Erythroblast (primary cell): ENCODE results near the gene TEAD1.

Experiments used
- DNase-seq, 2 experiments: peaks; one replicate each; lab custom pipeline; 2025; lab: John Stamatoyannopoulos, UW
- GATA1 ChIP-seq: IDR thresholded peaks from 2 replicates; pipeline ENCODE4 v1.6.1; 2011; ENCODE audit warnings: low read depth, mild to moderate bottlenecking, control low read depth, low read length, moderate library complexity
- POLR2A ChIP-seq: IDR thresholded peaks from 2 replicates; pipeline ENCODE4 v1.6.1; 2011; ENCODE audit warnings: mild to moderate bottlenecking, low read length

The TEAD1 gene

GRCh38 chr11:12848413-12848812 is 174.2 kb downstream of the TEAD1 start:
- TF ChIP-seq GATA1: no peak
- no peak for TF ChIP-seq POLR2A
- DNase-seq: no peak

DNA sequence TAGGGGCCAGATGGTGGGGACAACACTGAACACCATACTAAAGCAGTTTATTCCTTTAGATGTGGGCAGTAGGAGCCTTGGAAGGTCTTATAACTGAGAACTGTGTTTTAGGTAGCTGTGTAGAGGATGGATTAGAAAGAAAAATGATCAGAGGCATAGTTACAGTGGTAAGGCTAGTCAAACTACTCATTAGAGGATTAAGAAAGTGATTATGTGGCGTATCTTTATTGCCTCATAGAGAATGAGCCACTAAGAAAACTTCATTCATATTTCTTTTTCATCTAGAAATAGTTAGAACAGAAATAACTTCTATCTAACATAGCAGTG is 179.1 kb downstream of the TEAD1 start:
- no peak for TF ChIP-seq GATA1
- TF ChIP-seq POLR2A: no peak
- DNase-seq: no peak

DNA sequence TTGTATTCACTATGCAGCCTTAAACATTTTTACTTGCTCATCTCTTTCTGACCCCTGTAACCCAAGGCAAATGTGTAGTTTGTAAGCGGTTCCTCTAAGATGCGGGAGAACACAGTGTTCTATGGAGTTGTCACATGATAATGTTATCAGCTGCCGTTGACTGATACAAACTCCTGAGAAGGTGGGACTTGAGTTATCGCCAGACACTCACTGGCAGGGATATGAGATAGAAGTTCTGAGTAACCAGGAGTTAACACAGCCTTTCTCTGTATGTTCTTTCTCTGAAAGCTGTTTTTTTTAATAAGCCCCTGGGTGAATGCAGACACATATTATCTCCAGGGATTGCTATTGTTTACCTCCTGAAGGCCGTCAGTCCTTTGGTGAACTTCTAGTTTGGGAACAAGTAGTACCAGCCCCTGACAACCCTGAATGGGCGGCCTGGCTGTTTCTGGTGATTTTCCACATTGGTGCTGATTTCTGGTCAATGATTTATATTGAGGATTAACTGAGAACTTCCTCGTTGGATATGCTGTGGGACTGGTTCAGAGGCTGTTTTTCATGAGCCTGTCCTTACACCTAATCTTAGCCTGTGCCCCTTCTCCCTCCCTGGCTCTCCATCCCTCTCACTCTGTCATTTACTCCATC is 179.6 kb downstream of the TEAD1 start:
- DNase-seq: peak; percentile 51 to 79
- TF ChIP-seq GATA1 (no peak), POLR2A (peak; percentile 77)

DNA sequence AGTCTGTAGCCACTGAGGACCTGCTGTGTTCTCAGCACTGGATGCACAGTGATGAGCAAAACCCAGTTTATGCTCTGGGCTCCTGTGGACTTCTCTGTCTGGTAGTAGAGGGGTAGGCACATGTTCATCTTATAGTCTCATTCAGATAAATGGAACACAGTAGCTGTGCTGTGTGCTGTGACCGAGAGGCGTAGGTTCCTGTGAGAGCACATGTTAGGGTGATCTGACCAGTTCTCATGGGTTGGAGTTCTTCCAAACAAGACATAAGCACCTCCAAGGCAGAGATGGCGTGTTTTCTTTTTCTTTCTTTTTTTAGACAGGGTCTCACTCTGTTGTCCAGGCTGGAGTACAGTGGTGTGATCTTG is 180.1 kb downstream of the TEAD1 start:
- TF ChIP-seq GATA1 (no peak), POLR2A (no peak)
- peak in 1 of 2 experiments; percentile 23 for DNase-seq

DNA sequence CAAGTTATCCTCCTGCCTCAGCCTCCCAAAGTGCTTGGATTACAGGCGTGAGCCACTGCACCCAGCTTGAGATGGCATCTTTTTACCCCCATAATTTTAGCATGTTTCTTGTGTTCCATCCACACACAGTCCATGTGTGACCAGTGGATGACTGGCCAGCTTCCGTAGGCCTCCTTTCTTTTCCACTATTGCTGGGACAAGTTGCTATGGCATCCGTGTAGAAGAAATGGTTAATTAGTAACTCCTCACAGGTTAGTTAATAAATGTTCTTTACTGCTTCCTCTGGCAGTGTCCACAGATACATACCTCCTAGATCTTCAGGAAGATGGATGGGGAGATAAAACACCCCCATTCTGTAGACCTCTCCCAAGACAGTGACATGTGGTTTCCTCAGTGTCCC is 180.6 kb downstream of the TEAD1 start:
- no peak for DNase-seq
- TF ChIP-seq POLR2A (no peak), GATA1 (no peak)

DNA sequence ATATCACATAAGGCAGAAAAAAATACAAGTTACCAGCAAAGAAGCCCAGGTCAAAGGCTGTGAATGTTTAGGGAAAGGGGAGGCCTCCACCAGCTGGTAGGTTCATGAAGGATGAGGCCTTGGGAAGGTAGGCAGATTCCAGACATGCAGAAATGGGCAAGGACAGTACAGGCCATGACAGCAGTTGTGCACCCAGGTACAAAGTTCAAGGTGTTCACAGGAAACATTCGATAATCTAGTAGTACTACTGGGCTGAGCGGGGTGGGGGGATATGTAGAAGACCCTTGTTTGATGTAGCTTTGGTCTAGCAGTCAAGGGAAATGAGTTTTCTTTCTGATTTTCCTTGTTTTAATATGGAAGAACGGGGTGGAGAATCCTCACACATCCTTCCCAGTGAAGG is 182.1 kb downstream of the TEAD1 start:
- no peak for TF ChIP-seq POLR2A
- no peak for TF ChIP-seq GATA1
- no peak for DNase-seq

DNA sequence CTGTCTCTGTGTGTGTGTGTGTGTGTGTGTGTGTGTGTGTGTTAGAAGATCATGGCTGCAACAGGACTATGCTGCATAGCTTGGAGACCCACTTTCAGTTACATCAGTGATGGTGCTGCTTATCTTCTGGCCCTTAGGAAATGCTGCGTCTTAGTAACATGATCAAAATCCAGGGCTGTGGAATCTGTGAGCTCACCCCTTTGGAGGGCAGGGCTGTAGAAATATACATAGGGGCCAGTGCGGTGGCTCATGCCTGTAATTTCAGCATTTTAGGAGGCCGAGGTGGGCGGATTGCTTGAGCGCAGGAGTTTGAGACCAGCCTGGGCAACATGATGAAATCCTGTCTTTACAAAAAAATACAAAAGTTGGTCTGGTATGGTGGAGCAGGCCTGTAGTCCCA is 183.4 kb downstream of the TEAD1 start:
- no peak for DNase-seq
- no peak for TF ChIP-seq POLR2A
- no peak for TF ChIP-seq GATA1

DNA sequence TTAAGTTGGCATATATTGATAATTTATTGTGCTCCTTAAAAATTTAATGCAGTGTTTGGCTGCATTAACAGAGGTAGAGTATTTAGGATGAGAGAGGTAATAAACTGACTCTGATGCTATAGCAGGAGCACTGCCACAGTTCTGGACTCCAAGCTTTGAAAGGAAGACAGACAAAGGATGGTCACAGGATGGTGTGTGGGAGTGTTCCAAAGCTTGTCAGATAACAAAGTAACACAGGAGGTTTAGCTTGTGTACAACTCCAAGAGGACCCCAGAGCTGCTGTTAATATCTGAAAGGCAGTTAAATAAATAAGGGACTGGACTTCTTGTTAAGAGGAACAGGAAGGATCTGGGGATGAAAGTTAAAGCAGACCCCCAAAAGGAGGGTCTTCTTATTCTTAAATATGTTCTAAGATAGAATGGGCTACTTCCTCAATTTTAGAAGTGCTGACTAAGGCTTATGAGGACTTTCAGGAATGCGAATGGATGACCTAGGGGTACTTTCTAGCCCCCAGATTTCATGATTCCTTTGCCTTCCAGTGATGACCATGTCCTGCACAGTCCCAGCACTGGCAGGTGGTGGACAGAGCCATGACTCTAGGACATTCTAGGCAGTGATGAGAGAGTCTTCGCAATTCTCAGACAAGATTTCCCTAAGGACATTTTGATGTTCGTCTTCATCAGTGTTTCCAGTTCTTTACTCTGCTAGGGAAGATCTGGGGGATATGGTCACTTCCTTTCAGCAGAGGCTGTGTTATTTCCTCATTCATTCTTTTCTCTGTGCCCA is 185.8 kb downstream of the TEAD1 start:
- TF ChIP-seq POLR2A (no peak), GATA1 (no peak)
- DNase-seq: no peak

- no peak for DNase-seq
- no peak for TF ChIP-seq POLR2A
- TF ChIP-seq GATA1: no peak
These were observed 186.6 kb downstream of the TEAD1 start for GRCh38 chr11:12860827-12861226.

- peak in 1 of 2 experiments; percentile 6 for DNase-seq
- no peak for TF ChIP-seq GATA1
These were observed 188.7 kb downstream of the TEAD1 start for GRCh38 chr11:12862696-12863469.

DNA sequence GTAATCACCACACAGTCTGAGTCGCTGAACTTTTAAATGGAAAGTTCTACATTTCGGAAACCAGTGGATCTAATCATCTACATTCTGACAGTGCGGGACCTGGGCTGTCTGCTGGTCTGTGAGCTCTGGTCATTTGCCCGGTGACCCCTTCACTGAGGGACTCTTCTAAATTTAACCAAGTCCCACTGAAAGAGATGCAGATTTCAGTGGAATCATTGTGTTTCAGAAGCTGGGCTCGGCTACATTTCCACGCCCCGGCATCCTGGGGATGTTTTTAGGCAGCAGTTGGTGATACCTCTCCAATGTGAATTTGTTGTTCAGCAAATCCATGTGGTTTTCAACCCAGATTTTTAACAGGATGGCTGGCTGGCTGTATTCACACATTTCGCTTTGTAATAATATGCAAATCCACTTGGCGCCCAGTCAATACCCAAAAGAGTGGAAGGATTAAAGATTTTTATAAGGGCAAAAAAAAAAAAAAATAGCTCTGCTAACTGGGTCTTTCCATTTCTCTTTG is 189.4 kb downstream of the TEAD1 start:
- no peak for TF ChIP-seq POLR2A
- no peak for DNase-seq

DNA sequence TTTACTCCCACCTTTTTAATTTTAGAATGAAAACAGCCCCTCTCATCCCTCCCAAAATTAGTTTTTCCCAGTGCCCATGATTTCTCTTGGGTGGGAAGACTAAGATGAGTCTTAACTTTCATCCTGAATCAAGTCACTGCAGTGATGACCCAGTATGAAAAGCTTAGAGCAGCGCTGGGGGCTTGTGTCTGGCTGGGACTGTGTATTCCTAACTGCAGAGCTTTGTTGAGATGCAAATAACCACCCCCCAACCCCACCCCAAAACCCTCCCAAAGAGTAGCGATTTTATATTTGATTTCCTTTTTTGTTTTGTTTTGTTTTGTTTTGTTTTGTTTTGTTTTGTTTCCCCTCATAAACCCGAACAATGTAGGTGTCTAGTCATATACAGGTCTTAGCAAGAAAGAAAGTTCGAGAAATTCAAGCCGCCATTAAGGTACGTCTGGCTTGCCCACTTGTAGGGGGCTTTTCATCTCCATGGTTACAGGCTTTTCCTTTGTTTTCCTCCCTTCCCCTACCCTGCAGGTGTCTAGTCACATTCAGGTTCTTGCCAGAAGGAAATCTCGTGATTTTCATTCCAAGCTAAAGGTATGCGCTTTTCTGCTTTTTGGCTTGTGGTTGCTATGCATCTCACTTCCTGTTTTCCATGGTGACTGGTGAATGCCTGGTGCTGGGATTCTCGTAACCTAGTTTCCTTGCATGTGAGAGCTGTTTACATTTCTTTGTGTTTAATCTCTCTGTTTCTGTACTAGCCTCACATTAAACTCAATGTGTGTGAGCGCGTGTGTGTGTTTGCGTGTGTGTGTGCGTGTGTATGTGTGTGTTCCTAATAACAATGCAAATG is 190.3 kb downstream of the TEAD1 start:
- DNase-seq: no peak

DNA sequence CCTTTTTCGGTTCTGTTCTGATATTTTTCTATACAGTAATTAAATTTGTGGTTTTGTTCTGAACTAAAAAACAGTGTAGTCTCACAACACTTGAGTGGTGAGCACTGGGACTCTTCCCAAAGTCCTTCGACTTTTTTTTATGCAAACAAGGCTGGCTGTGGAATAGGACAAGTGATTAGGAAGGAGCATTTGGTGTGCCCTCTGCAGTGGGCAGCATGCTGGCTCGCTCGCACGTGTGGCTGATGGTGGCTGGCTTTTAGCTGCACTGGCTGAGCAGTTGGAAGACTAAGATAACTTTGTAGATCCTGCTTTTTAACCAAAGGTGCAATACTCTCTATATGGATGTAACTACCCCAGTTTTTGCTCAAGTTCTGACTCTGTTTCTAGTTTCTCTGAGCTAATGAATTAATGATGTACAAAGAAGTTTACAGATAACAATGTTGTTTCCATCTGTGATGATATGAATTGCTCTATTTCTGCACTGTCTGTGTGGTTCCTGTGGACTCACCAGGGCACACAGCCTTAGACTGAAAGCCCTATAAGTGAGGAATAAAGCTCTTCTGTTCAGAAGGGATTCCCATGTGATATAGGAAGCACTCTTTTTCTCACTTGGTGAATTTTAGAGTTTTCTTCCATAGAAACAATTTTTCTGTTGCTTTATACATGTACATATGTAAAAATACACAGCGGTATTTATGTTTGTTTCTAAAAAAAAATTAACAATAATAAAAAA is 191.8 kb downstream of the TEAD1 start:
- DNase-seq: no peak

More for the DNA sequence above, 190.3 kb downstream of the TEAD1 start:
- TF ChIP-seq GATA1: no peak
- TF ChIP-seq POLR2A: no peak

DNA sequence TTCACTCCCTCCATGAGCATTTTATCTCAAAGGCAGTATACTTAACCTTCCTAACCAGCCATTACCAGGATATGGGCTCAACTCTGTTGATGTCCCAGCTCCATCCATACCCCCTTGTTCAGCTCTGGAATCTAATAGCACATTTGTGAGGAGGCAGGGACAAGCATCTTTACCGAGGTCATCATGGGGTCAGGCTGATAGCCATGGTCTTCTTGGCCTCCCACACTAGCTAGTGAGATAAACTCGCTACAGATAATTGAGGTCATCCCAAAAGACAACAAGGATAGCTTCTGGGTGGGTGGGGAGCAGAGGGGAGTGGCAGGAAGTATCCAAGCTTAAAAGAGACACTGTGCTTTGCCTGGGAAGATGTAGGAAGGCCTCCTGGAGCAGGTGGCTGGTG is 193.3 kb downstream of the TEAD1 start:
- DNase-seq: no peak
- no peak for TF ChIP-seq GATA1
- TF ChIP-seq POLR2A: no peak

More for the DNA sequence above, 191.8 kb downstream of the TEAD1 start:
- no peak for TF ChIP-seq GATA1
- TF ChIP-seq POLR2A: no peak
